ENCODE measurements around the gene KRTAP12-4.

GRCh38 chr21:44657635-44658540 lies 3.4 kb upstream of the KRTAP12-4 start, which contains the start of gene KRTAP12-3:
- TF ChIP-seq CTCF (IDR thresholded peaks at IDR 0.05) = no peak
- TF ChIP-seq POLR2A (IDR thresholded peaks at IDR 0.05; ENCODE audit: low read depth) = no peak
- TF ChIP-seq POLR2AphosphoS5 (IDR thresholded peaks at IDR 0.05) = no peak
- no peak for TF ChIP-seq EP300 (IDR thresholded peaks at IDR 0.05)
